HG03139 (cell line): Measurements from ENCODE around the gene POR.

Experiments
- ATAC-seq: cut with Tn5 transposase; IDR thresholded peaks from one replicate; pipeline ENCODE4 v1.9.1; 2021; ENCODE audit not compliant: unreplicated experiment

Gene POR

DNA sequence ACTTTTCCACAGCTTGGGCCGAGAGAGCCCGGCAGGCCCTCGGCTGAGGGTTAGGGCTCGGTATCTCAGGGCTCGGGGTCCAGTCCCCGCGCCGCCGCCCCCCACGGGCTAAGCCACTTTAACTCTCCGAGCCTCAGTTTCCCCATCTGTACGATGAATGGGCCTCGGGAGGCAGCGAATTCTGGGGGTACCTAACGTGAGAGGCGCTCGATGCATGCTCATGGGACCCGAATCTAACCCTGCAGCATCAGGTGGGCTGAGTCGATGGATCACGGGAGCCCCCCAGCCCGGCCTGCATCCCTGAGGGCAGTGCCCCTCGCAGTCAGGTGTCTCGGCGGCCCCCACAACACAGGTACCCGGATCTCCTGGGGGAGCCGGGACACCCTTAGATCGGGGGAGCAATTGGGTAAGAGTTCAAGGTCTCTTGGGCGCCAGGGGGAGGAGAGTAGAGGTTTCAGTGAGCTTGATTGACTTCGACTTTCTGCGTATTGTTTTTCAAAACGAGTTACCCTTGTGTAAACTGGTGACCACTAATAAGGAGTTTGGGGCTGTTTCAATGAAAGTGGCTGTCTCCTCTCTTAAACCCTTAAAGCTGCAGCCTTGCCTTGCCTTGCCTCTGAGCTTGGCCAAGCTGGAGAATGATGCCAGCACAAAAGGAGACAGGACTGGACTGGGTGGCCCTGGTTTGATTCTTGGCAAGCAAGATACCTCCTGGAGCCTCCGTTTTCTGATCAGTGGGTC lies 631 bp downstream of the POR start:
- no peak for ATAC-seq

GRCh38 chr7:75916259-75916658 lies 1.3 kb downstream of the POR start:
- no peak for ATAC-seq

GRCh38 chr7:75916685-75917634 lies 2.0 kb downstream of the POR start:
- ATAC-seq, result no peak

DNA sequence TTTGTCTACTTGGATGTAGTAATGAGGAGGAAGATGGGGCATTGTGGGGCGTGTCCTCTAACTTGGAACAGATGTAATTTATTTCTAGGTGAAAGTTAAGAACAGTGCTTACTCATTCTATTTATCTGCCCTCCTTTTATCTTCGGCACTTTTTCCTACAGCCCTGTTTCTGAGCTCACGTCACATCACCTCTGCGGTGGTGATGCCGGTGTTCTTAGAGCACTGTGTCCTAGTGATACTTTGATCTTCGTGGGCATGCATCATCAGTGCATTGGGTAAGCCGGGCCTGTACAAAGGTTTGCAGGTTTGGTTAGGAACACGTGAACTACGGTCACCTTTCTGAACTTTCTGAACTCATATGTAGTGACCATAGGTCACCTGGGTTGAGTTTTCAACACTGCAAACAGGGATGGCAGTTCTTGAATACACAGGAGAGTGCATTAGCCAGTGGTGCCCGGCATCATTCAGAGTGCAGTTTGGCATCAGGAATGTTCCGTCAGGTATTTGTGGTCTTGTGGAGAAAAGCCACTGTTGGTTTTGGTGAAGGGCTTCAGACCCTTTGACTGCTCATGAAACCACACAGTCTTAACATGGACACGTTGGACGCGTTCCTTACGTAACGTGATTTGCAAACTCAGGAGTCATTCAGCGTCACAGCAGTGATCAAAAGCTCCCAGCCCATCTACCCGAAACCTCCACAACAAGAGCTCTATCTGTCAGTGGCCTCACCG lies 5.6 kb downstream of the POR start:
- no peak for ATAC-seq

DNA sequence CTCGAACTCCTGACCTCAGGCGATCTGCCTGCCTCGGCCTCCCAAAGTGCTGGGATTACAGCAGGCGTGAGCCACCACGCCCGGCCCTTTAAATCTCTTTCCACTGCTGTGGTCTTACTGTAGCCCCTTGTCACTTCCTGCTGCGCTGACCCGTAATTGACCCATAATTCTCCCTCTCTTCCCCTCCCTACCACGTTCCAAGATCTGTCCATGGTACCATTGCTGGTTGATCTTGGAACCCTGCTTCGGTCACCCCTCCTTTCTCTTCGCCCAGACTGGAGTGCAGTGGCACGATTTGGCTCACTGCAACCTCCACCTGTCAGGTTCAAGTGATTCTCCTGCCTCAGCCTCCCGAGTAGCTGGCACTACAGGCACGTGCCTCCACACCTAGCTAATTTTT lies 6.5 kb downstream of the POR start:
- ATAC-seq, result no peak

DNA sequence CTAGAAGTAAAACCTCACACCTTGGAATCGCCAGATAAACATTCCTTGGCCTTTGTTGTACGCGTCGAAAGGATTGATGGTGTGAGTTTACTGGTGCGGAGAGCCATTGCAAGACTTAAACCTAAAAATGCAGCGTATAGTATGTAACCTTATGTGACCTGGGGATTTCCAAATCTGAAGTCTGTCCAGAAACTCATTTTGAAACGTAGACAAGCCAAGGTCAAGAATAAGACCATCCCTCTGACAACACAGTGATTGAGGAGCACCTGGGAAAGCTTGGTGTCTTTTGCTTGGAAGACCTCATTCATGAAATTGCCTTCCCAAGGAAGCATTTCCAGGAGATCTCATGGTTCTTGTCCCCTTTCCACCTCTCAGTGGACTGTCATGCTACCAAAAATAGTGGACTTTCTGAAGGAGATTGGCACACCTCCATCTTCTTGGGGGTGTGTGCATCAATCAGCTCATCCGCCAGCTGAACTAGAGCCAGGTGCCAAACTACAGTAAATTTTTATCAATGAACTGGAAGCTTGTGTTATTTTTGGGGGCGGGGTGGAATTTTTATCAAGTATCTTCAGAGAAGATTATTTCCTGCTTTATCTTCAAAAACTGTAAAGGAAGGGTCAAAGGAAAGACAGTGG lies 8.1 kb downstream of the POR start:
- no peak for ATAC-seq

GRCh38 chr7:75924256-75924655 lies 9.3 kb downstream of the POR start:
- ATAC-seq, result no peak

GRCh38 chr7:75924889-75925288 lies 9.9 kb downstream of the POR start:
- ATAC-seq, result no peak

GRCh38 chr7:75925717-75926435 lies 10.9 kb downstream of the POR start:
- ATAC-seq, result no peak

DNA sequence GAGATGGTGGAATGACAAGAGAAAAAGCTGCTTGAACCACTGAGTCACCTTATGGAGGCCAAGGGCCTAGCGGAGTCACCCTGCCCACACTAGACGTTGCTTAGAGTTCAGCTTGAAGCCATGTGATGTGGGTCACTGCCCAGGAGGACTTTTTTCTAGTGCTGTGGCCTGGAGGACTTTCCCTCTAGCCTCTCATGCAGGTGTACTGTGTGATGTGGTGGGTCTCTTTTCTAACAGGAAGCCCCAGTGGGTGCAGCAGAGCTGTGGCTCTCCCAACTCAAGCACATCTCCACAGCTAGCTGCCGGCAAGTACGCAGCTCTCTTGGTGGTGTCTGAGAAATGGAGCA lies 13.6 kb downstream of the POR start:
- no peak for ATAC-seq

DNA sequence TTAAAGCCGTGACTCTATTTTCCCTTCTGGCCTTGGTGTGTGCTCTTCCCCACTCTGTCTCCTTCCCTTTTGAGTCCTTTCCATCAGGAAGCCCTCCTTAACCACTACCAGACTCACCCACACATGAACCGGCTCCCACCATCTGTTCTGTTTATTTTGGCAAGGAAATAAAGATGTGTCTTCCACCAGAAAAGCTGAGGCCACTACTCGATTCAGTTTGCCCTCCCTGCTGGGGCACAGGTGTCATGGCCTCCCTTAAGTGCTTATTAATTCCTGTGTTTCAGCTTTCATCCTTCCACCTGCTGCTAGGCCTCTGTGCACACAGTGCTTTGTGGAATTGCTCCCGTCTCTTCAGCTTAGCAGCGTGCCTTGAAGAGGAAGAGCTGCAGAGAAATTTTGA lies 16.7 kb downstream of the POR start:
- no peak for ATAC-seq

DNA sequence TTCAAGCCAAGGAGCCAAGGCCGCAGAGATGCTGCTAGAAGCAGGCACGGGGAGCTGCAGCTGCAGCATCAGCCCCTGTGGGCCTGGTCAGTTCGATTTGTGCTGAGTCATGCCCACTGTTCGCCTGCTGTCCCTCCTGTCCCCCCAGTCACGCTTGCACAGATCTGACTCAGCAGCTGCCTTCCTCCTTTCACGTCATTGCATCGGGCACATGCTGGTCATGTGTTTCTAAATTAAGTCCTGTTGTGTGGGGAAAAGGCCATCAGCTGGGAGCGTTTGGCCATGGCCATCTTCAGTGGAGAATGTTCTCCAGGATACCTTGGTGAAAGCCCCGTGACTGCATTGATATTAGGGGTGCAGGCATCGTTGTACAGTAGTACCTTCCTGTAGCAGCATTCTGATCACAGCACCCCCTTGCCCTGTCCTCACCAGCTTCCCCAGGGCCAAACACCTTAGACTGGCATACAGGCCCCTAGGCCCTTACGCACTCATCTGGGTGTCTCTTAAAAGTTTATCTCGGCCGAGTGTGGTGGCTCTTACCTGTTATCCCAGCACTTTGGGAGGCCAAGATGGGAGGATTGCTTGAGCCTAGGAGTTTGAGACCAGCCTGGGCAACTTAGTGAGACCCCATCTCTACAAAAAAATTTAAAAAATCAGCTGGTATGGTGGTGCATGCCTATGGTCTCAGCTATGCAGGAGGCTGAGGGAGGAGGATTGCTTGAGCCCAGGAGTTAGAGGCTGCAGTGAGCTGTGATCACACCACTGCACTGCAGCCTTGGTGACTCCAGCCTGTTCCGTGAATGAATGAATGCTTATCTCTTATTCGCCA lies 23.2 kb downstream of the POR start:
- ATAC-seq, result no peak

GRCh38 chr7:75938921-75939320 lies 24.0 kb downstream of the POR start:
- ATAC-seq, result no peak

DNA sequence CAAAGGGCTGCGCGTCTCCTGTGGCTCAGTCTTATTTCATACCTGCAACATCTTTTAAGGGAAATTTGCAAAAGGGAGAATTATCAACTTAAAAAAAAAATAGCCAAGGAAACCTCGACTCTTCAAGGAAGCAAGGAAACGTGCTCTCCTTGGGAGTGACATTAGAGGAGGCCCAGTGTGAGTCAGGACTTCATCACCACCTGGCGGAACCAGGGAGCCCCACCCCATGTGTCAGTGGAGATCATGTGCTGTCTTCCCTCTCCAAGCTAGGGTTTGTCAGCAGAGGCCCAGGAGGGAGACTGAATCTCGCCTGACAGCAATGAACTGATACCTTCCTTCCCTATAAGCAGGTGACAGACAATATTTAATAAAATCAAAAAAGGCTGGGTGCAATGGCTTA lies 28.9 kb downstream of the POR start:
- no peak for ATAC-seq

GRCh38 chr7:75944507-75944906 lies 29.6 kb downstream of the POR start:
- ATAC-seq, result no peak

DNA sequence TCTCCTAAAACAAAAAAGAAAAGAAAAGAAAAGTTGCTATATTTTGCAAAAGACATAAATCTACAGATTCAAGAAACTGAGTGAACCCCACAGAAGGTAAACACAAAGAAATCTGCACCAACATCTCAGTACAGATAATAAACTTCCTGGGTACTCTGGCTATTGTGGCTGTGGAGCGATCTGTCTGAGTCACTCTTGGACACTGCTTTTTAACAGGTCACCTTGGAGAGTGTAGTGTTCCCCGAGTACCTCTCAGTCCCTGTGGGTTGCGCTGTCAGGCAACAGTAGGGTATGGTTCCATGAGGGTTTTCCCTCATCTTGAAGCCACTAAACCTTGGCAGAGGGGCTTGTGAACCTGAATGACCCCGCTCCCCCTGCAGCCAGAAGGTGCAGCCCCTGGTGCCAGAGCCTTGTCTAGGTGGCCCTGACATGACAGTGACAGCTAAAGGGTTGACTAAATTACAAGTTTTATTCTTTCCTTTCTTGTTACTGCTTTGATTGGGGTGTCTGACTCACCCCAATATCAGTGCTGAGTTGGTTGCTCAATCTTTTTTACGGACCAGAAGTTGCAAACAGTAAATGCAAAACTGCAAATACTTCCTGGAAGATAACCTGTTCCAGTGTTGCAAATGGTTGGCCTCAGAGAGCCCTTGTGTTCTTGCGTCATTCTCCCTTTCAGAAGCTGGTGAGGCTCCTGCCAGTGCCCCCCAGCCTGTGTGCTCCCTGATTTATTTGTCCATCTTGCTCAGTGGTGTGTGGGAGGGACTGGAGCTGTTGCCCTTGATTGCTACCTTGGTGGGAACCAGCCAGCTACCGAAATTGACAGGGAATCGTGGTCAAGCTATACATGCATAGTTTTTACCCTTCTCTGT lies 30.6 kb downstream of the POR start:
- ATAC-seq, result no peak

GRCh38 chr7:75946207-75946855 lies 31.4 kb downstream of the POR start:
- ATAC-seq, result no peak

DNA sequence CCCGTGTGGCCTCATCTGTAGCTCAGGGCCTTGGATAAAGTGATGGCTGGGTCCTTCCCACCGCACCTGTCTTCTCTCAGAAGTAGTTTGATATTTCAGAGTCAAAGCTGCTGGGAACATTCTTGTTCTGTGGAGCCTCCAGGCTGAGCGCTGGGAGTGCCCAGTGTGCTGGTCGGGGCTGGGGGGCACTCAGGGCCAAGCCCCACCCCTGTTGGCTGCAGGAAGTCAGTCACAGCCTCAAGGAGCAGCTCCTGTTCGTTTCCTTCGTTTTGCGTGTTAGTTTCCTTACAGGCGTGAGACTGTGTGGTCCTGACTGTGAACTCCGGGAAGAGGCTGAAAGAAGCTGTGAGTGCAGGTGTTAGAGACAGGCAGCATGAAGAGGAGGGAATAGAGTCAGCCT lies 33.2 kb downstream of the POR start:
- ATAC-seq, result no peak
